ENCODE results near the gene PDZK1IP1.
"Not testable (repeated sequence)": the region's sequence is repeated elsewhere in the genome, so short reads cannot be mapped to it uniquely, and the experiment has no call there.

The PDZK1IP1 gene

GRCh38 chr1:47157957-47158356, 31.9 kb downstream of the PDZK1IP1 start:
- H3K4me3 Mint-ChIP-seq; H3K4me1 Mint-ChIP-seq (ENCODE audit: low read depth); H3K27ac Mint-ChIP-seq; H3K36me3 Mint-ChIP-seq (ENCODE audit: low read depth): not testable (repeated sequence)
- H3K9me3 Mint-ChIP-seq: peaks cover 16% of the 10 kb centered on the region
- peaks cover 54% of the 10 kb centered on the region for H3K27me3 Mint-ChIP-seq

DNA sequence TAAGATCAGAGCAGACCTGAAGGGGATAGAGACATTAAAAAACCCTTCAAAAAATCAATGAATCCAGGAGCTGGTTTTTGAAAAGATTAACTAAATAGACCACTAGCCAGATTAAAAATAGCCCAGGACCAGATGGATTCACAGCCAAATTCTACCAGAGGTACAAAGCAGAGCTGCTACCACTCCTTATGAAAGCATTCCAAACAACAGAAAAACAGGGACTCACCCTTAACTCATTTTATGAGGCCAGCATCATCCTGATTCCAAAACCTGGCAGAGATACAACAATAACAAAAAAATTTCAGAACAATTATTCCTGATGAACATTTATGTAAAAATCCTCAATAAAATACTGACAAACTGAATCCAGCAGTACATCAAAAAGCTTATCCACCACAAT, 33.4 kb downstream of the PDZK1IP1 start:
- H3K4me3 Mint-ChIP-seq; H3K36me3 Mint-ChIP-seq (ENCODE audit: low read depth); H3K4me1 Mint-ChIP-seq (ENCODE audit: low read depth); H3K27ac Mint-ChIP-seq: not testable (repeated sequence)
- Mint-ChIP-seq H3K9me3 (peaks cover 19% of the 10 kb centered on the region), H3K27me3 (peaks cover 54% of the 10 kb centered on the region)

DNA sequence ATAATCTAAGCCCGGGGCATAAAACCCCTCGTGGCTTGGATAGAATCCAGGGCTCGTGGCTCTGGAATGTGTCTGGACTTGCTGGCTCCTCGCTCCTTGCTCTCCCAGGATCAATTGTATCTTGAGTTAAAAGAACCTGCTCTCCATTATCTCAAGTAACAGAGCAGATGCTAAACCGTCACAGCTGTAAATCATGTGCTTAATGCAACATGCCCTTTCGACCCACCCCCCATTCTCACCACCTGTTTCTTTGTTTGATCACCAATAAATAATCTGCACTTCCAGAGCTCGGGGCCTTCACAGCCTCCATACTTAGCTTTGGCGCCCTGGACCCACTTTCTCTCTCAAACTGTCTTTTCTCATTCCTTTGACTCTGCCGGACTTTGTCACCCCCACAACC, 40.7 kb downstream of the PDZK1IP1 start:
- not testable (repeated sequence) for H3K36me3 Mint-ChIP-seq (ENCODE audit: low read depth); H3K27ac Mint-ChIP-seq; H3K4me1 Mint-ChIP-seq (ENCODE audit: low read depth); H3K4me3 Mint-ChIP-seq; H3K9me3 Mint-ChIP-seq
- H3K27me3 Mint-ChIP-seq: peaks cover 26% of the 10 kb centered on the region

DNA sequence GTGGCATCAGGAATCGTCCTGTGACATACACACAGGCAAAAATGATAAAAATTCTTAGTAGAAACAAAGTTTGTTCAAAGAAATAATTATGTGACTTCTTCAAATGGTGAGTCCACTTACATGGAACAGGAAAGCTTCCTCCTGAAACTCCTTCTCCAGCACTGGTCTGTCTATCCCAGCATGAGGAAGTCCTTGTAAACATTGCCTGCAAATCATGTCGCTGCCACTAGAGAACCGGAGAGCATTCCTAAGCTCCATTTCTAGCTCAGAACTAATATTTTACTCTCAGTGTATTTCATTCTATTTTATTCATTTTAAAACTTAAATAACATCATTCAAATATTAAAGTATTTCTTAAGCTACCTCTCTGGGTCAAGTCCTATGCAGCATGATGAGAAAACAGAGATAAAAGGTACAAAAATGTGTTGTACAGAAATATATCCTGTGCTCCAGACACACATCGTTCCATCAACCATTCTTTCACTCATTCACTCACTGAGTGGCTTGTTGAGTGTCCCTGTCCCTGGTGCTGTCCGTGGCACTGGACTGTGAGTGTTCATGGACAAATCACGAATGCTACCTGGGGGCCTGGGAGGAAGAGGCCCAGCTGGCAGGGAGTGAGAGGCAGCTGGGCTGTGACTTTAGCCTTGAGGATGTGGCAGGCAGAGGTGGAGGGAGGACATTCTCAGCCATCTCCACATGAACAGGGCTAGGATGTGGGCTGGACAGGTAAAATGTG, 42.6 kb downstream of the PDZK1IP1 start:
- Mint-ChIP-seq H3K4me1 (ENCODE audit: low read depth) (no peaks in the 10 kb centered on the region), H3K27ac (no peak overlapping the region), H3K9me3 (no peaks in the 10 kb centered on the region), H3K4me3 (no peak overlapping the region), H3K36me3 (ENCODE audit: low read depth) (no peaks in the 10 kb centered on the region), H3K27me3 (peaks cover 16% of the 10 kb centered on the region)

DNA sequence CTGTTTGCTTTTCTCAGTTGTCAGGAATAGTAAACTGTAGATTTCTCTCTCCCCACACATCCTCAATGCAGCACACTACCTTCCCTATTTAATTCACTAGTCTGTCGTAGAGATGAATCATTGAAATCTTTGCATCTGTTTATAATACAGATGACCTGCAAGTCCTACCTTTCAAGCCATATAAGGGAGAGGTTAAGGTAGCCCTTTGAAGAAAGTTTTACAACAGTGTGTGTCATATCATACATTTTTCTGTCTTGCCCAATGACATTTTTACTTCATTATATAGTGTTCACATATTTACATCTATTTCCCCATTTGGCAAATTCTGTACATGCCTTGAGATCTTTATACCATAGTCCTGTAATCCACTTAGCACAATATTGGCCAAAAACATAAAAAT, 43.3 kb downstream of the PDZK1IP1 start:
- H3K27ac Mint-ChIP-seq; H3K27me3 Mint-ChIP-seq; H3K36me3 Mint-ChIP-seq (ENCODE audit: low read depth); H3K4me3 Mint-ChIP-seq; H3K4me1 Mint-ChIP-seq (ENCODE audit: low read depth); H3K9me3 Mint-ChIP-seq: not testable (repeated sequence)

- not testable (repeated sequence) for H3K4me3 Mint-ChIP-seq; H3K9me3 Mint-ChIP-seq; H3K36me3 Mint-ChIP-seq (ENCODE audit: low read depth); H3K27ac Mint-ChIP-seq; H3K4me1 Mint-ChIP-seq (ENCODE audit: low read depth); H3K27me3 Mint-ChIP-seq
Observed at GRCh38 chr1:47143654-47144053, 46.2 kb downstream of the PDZK1IP1 start.

GRCh38 chr1:47140358-47140757, 49.5 kb downstream of the PDZK1IP1 start:
- H3K4me1 Mint-ChIP-seq (ENCODE audit: low read depth); H3K27me3 Mint-ChIP-seq: not testable (repeated sequence)

GRCh38 chr1:47137925-47138615, 51.8 kb downstream of the PDZK1IP1 start:
- Mint-ChIP-seq H3K4me3 (no peak overlapping the region), H3K4me1 (ENCODE audit: low read depth) (no peaks in the 10 kb centered on the region), H3K9me3 (no peaks in the 10 kb centered on the region), H3K36me3 (ENCODE audit: low read depth) (no peaks in the 10 kb centered on the region), H3K27me3 (no peaks in the 10 kb centered on the region), H3K27ac (no peak overlapping the region)

More at GRCh38 chr1:47140358-47140757, 49.5 kb downstream of the PDZK1IP1 start:
- not testable (repeated sequence) for H3K36me3 Mint-ChIP-seq (ENCODE audit: low read depth); H3K27ac Mint-ChIP-seq; H3K9me3 Mint-ChIP-seq; H3K4me3 Mint-ChIP-seq

DNA sequence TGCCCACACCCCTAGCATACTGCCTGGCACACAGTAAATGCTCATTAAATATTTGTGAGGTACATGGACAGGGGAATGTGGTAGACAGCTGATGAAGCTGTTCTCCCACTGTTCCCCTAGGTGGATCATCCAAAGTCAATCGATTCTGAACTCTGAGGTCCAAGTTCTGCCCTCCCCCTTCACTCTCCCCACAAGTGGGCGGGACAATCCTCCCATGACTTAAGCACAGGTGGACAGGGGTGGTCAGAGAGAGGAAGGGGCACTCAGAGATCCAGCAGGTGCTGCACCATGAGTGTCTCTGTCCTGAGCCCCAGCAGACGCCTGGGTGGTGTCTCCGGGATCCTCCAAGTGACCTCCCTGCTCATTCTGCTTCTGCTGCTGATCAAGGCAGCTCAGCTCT, 52.6 kb downstream of the PDZK1IP1 start, which contains the start of gene CYP4A22:
TSS of gene CYP4A22 (plus strand) at position 244 of the 400 bp plus-strand sequence. CDS start at position 289, 45 bp downstream.
- no peaks in the 10 kb centered on the region for H3K36me3 Mint-ChIP-seq (ENCODE audit: low read depth)
- H3K9me3 Mint-ChIP-seq: no peaks in the 10 kb centered on the region
- H3K27ac Mint-ChIP-seq: no peak within 1 kb of the TSS
- H3K4me1 Mint-ChIP-seq (ENCODE audit: low read depth): no peaks in the 10 kb centered on the region
- no peaks in the 10 kb centered on the region for H3K27me3 Mint-ChIP-seq
- no peak within 1 kb of the TSS for H3K4me3 Mint-ChIP-seq
